SKM-1 treated with dmso at 0.1 percent for 144 hours (cell line): ENCODE data around the gene SPTBN1.

ENCODE experiments used
- DNase-seq: peaks from one replicate; lab custom pipeline; 2025; ENCODE audit not compliant: unreplicated experiment; lab: John Stamatoyannopoulos, UW

SPTBN1 gene

GRCh38 chr2:54549917-54550518 is 93.9 kb downstream of the SPTBN1 start:
- no peak for DNase-seq

DNA sequence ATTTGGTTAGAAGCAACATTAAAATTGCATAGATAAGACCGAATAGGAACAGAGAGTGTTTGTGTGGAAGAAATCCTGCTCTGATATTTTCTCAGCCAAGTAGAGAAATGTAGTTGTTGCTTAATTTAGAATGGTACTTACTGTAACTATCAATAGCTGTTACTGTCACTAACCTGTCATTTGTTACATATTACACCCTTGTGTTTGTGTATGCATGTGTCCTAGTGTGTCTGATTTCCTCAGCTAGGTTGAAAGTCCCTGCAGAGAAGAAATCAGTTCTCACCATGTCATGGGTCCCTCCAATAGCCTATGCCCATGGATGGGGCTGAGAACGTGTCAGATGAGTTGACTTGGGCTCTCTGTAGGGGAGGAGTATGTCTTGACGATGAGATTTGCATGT is 94.4 kb downstream of the SPTBN1 start:
- DNase-seq, result no peak

- DNase-seq, result no peak
Observed at GRCh38 chr2:54551123-54551756, 95.1 kb downstream of the SPTBN1 start.

GRCh38 chr2:54553075-54553474 is 96.9 kb downstream of the SPTBN1 start:
- DNase-seq, result no peak

DNA sequence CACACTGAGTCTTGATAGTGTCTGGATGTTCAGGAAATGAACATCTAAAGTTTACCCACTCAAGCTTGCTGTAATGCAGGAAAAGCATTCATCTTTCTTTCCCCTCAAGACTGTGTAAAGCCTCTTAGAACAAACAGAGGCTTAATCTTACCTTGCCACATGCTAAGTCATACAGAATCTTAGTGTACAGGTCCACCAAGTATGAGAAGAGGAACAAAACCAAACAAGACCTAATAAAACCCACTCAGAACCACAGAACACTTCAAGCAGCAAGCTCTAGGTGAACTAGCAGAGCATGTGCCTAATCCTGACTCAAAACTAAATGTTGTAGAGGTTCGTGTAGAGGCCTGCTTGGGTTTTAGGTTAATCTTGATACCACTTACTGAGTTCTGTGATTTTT is 97.6 kb downstream of the SPTBN1 start:
- DNase-seq, result no peak

GRCh38 chr2:54555318-54555837 is 99.3 kb downstream of the SPTBN1 start:
- DNase-seq, result no peak

- no peak for DNase-seq
Observed at GRCh38 chr2:54556621-54557121, 100.5 kb downstream of the SPTBN1 start.

DNA sequence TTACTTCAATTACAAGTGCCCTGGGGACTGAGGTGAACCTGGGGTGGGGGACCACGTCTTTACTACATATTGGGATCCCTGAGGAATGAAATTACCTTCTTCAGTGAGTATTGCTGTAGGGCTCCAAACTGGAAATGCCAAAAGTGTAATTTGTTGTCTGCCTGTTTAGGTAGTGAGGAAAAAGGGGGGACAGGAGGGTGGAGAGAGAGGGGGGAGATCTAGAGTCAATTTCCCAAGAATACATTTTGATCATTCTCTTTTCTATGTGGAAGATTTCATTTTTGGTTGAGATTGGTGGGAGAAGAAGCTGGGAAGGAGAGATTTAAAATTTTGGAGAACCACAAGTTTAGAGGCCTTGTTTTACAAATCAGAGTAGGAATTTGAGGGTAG is 101.1 kb downstream of the SPTBN1 start:
- no peak for DNase-seq

DNA sequence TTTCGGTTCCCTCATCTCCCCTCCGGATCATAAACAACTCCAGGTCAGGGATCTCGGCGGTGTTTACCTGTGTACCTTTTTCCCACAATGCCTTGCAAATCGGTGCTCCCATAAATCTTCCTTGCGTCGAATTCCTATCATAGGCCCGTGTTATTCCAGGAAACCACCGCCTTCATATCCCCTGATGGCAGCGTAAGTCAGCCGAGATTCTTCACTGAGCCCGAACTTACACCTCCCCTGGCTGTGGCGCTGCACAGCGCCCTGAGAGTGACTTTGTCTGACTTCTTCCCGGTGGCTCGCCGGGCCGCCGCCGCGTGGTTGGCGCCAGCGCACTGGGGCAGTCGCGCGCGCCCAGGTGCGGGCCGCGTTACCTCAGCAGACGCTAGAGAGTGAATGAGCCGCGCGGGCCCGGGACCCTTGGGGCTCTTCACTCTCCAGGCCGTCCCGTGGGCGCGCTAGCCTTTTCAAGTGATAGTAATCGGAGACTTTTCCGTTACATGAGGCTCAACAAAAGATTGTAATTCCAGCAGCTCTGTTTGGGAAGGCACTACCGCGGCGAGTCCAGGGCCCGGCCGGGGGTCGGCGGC is 101.6 kb downstream of the SPTBN1 start:
- peak; percentile 28 for DNase-seq

DNA sequence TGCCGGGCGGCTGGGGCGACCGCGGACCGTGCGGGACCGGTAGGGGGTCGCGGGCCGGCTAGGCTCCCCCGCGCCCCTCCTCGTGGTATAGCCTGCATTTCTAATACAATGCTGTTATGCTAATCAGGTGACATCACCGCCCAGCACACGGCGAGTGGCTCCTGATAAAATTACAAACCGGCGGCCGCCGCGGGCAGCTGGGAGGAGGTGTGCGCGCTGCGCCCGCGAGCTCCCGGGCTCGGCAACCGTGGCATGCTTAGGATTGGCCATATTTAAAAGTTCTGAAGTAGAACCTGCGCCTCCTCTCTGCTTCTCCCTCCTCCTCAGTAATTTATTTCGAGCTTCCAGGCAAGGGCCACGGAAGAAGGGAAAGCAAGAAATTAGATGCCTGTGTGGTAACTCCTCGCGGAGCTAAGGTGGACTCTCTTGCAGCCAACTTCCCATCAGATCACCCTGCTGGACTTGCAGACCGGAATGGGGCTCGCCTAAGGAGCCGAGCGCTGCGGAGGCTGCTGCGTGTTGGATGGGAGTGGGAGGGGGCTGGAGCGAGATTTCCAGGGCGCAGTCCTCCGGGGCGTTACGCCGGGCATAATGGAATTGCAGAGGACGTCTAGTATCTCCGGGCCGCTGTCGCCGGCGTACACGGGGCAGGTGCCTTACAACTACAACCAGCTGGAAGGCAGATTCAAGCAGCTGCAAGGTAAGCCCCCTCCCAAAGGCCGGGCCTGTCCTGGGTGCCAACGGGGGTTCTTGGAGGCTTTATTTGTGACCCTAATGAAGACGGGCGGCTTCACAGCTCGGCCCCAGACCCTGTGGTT is 102.3 kb downstream of the SPTBN1 start:
- peak; percentile 50 for DNase-seq

DNA sequence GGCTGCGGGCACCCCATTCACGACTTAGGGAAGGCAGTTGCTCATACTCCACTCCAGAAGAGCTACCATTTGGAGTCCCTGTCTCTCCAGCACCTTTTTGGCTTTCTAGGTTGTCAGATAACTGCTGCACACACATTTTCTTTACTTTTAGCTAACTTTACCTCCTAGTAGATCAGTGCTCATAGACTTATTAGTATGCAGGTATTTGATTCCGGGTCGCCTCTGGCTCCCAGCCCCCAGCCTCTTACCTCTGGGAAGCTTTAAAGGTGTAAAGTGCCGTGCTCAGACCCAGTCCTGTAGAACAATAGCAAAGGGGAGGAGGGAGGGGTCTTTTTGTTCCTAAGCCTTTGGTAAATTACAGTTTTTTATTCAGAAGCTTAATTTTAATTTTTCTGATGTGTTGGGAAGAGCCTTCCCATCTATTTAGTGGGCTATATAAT is 102.9 kb downstream of the SPTBN1 start:
- DNase-seq, result no peak

DNA sequence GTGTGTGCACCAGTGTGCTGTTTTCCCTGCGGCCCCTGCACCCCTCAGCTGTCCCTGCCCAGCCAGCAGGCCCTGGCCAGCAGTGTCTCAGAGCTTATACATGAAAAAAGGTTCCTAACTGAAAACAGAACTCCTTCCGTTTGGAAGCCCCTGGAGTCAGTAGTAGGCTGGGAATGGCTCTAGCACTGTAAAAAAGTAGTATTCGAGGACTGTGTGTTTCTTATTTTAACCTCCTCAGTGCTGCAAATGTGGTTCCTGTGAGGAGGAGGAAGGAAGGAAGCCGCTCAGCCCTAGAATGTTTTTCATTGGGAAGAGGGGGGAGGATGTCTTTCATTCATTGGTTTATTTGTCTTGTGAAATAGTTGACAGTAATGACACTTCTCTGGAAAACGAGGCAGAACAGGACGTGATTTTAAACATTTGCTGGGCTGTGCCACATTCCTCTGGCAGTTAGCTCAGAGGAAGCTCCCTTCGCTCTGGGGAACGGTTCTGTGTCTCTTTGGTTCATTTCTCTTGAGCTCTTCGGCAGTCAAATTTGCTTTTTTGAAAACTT is 103.5 kb downstream of the SPTBN1 start:
- peak; percentile 31 for DNase-seq

GRCh38 chr2:54560146-54560881 is 104.2 kb downstream of the SPTBN1 start:
- peak; percentile 91 for DNase-seq

- no peak for DNase-seq
Observed at GRCh38 chr2:54561010-54561409, 104.9 kb downstream of the SPTBN1 start.

DNA sequence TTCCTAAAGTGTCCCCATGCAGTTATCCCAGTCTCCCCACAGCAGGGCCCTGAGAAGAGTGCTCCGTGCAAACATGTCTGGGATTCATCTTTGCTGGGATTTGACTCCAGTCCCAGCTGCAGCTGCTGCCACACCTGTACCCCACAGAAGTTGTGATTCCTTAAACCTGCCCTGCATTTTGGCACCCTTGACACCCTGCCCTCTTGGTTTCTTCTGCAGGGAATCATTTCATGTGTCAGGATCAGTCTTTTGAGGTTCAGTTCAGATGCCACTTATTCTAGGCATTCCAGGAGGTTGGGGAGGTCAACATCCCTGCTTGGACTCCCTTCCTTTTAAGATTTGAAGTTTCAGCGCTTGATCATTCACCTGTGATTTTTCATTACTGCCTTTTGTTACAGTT is 108.3 kb downstream of the SPTBN1 start:
- no peak for DNase-seq

- no peak for DNase-seq
Observed at GRCh38 chr2:54565551-54565950, 109.4 kb downstream of the SPTBN1 start.

GRCh38 chr2:54566896-54567295 is 110.8 kb downstream of the SPTBN1 start:
- no peak for DNase-seq

DNA sequence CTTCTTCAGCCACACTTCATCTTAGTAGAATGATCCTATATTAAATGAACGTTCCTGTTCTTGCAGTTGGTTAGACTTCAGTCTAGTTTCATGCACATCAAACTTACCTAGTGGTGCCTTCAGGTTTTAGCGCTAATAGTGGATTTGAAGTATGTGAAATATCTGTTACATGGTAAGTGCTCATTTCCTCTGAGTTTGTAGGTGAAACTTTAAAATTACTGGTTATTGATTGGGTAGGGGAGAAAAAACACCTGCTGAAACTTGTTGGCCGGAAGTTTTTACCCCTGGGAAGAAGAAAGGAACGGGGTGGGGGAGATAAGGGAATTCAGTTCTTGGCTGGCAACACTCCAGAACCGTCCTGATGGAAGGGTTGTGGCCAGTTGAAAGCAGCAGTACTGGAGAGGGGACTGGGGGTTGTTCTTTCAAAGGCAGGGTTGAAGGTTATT is 112.8 kb downstream of the SPTBN1 start:
- no peak for DNase-seq

DNA sequence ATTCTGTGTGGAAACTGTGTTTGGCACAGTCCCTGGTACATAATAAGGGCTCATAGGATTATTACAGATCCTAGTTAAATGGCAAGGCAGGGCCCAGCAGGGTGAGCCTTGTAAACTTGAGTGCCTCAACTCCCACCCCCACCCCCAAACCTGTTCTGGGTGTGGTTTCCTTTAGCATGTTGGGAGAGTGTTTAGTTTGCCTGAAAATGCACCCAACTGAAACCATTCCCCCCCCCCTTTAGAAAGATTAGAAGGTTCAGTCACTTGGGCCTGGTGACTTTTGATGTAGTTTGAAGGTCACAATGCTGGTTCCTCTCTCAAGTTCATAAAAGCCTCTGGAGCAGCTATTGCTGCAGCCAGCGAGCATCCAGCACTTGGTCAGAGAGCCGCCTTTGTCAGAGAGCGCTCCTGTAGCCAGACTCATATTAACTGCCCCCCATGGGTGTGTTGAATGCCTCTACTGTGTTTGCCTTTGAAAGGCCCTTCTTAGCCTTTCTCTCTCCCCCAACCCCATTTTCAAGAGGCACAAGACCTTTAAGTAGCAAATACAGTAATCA is 113.7 kb downstream of the SPTBN1 start:
- DNase-seq, result no peak

DNA sequence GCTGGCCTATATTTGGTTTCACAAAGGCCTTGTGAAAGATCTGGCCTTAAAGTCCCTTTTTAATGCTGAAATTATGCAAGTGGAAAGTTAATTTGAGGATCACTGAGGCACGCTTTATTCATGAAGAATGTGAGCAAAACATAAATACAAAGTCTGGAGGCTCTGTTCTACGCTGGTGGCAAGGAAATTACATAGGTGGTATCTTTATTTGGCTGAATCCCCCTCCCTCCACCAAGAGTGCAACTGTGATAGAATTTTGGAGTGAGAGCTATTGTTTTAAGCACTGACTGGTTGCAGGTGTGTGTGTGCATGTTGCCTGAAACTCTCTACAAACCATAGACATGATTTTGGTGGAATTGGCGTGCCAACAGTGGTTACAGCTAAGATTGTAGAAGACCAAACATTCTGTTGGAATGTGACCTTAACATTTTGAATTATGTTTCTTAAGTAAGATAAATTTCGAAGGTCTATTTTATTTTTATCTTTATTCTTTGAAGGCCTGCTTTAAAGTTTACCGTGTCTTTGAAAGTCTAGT is 114.3 kb downstream of the SPTBN1 start:
- DNase-seq, result no peak
